Neural cell (in vitro differentiated cells): ENCODE measurements around the gene PRKAG2. TPM values are rescaled to one million over a fixed set of nuclear protein-coding genes. Genes with fewer than 3 reads are reported as not detected.

ENCODE experiments used
- H2AFZ ChIP-seq: fragments of 200-600, 300-800 bp; sonication (generic), shearing (Covaris generic); 2 replicates; pipeline ENCODE4 v1.6.0; 2014; ENCODE audit warnings: low read depth, mild to moderate bottlenecking, antibody characterized with exemption, low read length, moderate library complexity
- H3F3A ChIP-seq: fragments of 200-600 bp; shearing (Covaris generic); 2 replicates; pipeline ENCODE4 v1.6.1; 2016; ENCODE audit warnings: mild to moderate bottlenecking, moderate library complexity, mixed read lengths, antibody characterized with exemption, low read length; ENCODE audit not compliant: insufficient read depth, poor library complexity, severe bottlenecking
- H3K27ac ChIP-seq: fragments of 200-600, 300-800 bp; sonication (generic), shearing (Covaris generic); 2 replicates; pipeline ENCODE4 v1.5.1; 2014; ENCODE audit warnings: mild to moderate bottlenecking, low read length, moderate library complexity
- H3K27me3 ChIP-seq: fragments of 300-800, 200-600 bp; sonication (generic), shearing (Covaris generic); 2 replicates; pipeline ENCODE4 v1.6.0; 2014; ENCODE audit warnings: mild to moderate bottlenecking, low read depth, low read length, moderate library complexity; ENCODE audit not compliant: insufficient read depth
- H3K36me3 ChIP-seq: fragments of 300-800, 200-600 bp; sonication (generic), shearing (Covaris generic); 2 replicates; pipeline ENCODE4 v1.5.1; 2014; ENCODE audit warnings: mild to moderate bottlenecking, antibody characterized with exemption, low read length, moderate library complexity; ENCODE audit not compliant: insufficient read depth
- H3K4me2 ChIP-seq: fragments of 300-800, 200-600 bp; sonication (generic), shearing (Covaris generic); 2 replicates; pipeline ENCODE4 v1.6.0; 2014; ENCODE audit warnings: mild to moderate bottlenecking, low read length
- H3K4me3 ChIP-seq: fragments of 300-800, 200-600 bp; sonication (generic), shearing (Covaris generic); 2 replicates; pipeline ENCODE4 v1.5.1; 2014; ENCODE audit warnings: mild to moderate bottlenecking, low read length, moderate library complexity
- H3K79me2 ChIP-seq: fragments of 200-600 bp; shearing (Covaris generic); replicated peaks from 2 replicates; pipeline ENCODE4 v1.6.0; 2014; ENCODE audit warnings: mild to moderate bottlenecking, low read length, moderate library complexity; ENCODE audit not compliant: insufficient read depth
- H3K9ac ChIP-seq: fragments of 300-800, 200-600 bp; sonication (generic), shearing (Covaris generic); 2 replicates; pipeline ENCODE4 v1.6.1; 2016; ENCODE audit warnings: mild to moderate bottlenecking, low read length, mixed read lengths
- H3K9me2 ChIP-seq: fragments of 200-600 bp; shearing (Covaris generic); 2 replicates; pipeline ENCODE4 v1.6.1; 2016; ENCODE audit warnings: mild to moderate bottlenecking, low read length, mixed read lengths; ENCODE audit not compliant: insufficient read depth
- H3K9me3 ChIP-seq: fragments of 200-600, 300-800 bp; sonication (generic), shearing (Covaris generic); 2 replicates; pipeline ENCODE4 v1.6.1; 2016; ENCODE audit warnings: mild to moderate bottlenecking, mixed run types, low read length, moderate library complexity, mixed read lengths
- H4K20me1 ChIP-seq: fragments of 200-600 bp; shearing (Covaris generic); 2 replicates; pipeline ENCODE4 v1.6.1; 2016; ENCODE audit warnings: mild to moderate bottlenecking, mixed run types; ENCODE audit not compliant: insufficient read depth
- CTCF ChIP-seq: fragments of 450-650 bp; IDR thresholded peaks from 2 replicates; pipeline ENCODE4 v1.5.1; 2014; ENCODE audit warnings: antibody characterized with exemption, mild to moderate bottlenecking, moderate library complexity; ENCODE audit not compliant: poor library complexity, severe bottlenecking
- EP300 ChIP-seq: fragments of 450-650 bp; conservative IDR thresholded peaks from 2 replicates; pipeline ENCODE4 v1.6.1; 2014; ENCODE audit warnings: antibody characterized with exemption, mild to moderate bottlenecking, moderate library complexity; ENCODE audit not compliant: poor library complexity, severe bottlenecking
- EZH2 ChIP-seq: fragments of 200-600, 300-800 bp; shearing (Covaris generic), sonication (generic); IDR thresholded peaks from 2 replicates; pipeline ENCODE4 v1.6.1; 2014; ENCODE audit warnings: antibody characterized with exemption, low read length, borderline replicate concordance, mild to moderate bottlenecking; ENCODE audit not compliant: insufficient read depth, poor library complexity, severe bottlenecking
- MXI1 ChIP-seq: fragments of 450-650 bp; conservative IDR thresholded peaks from 2 replicates; pipeline ENCODE4 v1.6.1; 2014; ENCODE audit warnings: antibody characterized with exemption, mild to moderate bottlenecking; ENCODE audit not compliant: poor library complexity, severe bottlenecking
- POLR2AphosphoS5 ChIP-seq: IDR thresholded peaks from 2 replicates; pipeline ENCODE4 v1.6.1; 2012
- RAD21 ChIP-seq: fragments of 450-650 bp; conservative IDR thresholded peaks from 2 replicates; pipeline ENCODE4 v1.6.1; 2014; ENCODE audit warnings: antibody characterized with exemption, mild to moderate bottlenecking, moderate library complexity
- REST ChIP-seq: IDR thresholded peaks from 2 replicates; pipeline ENCODE4 v1.6.1; 2012; ENCODE audit warnings: borderline replicate concordance
- SMC3 ChIP-seq: fragments of 450-650 bp; conservative IDR thresholded peaks from 2 replicates; pipeline ENCODE4 v1.6.1; 2014; ENCODE audit warnings: antibody characterized with exemption, mild to moderate bottlenecking, moderate library complexity; ENCODE audit not compliant: poor library complexity
- TAF1 ChIP-seq: IDR thresholded peaks from 2 replicates; pipeline ENCODE4 v1.6.1; 2012; ENCODE audit warnings: low read depth
- polyA plus RNA-seq: library from polyadenylated mRNA; depleted of rRNA; stranded (reverse); fragments of >200 nt; gene quantifications from 2 replicates; pipeline ENCODE4 v1.2.3, GENCODE V29; 2014

Gene PRKAG2
- polyA plus RNA-seq, 1 donor from 2014 or later = 22.9 TPM

GRCh38 chr7:151681726-151682125 is 195.2 kb downstream of the PRKAG2 start:
- Histone ChIP-seq H3K27me3 (no peaks in the 10 kb centered on the region), H3F3A (no peaks in the 10 kb centered on the region), H3K79me2 (no peaks in the 10 kb centered on the region), H3K9me3 (no peaks in the 10 kb centered on the region), H2AFZ (no peak overlapping the region), H3K9ac (no peak overlapping the region), H3K4me2 (no peak overlapping the region), H3K36me3 (no peaks in the 10 kb centered on the region), H3K4me3 (no peak overlapping the region), H3K27ac (no peak overlapping the region), H4K20me1 (no peaks in the 10 kb centered on the region), H3K9me2 (no peaks in the 10 kb centered on the region)
- TF ChIP-seq RAD21 = no peak
- no peak for TF ChIP-seq EZH2
- no peak for TF ChIP-seq TAF1
- no peak for TF ChIP-seq EP300
- no peak for TF ChIP-seq POLR2AphosphoS5
- TF ChIP-seq CTCF = no peak
- no peak for TF ChIP-seq MXI1
- no peak for TF ChIP-seq REST
- no peak for TF ChIP-seq SMC3

- Histone ChIP-seq H3K79me2 (no peaks in the 10 kb centered on the region), H3K27me3 (no peaks in the 10 kb centered on the region), H3K9me3 (no peaks in the 10 kb centered on the region), H3K27ac (no peak overlapping the region), H2AFZ (no peak overlapping the region), H4K20me1 (no peaks in the 10 kb centered on the region), H3K36me3 (no peaks in the 10 kb centered on the region), H3K9ac (no peak overlapping the region), H3K9me2 (no peaks in the 10 kb centered on the region), H3K4me3 (no peak overlapping the region), H3K4me2 (no peak overlapping the region), H3F3A (no peaks in the 10 kb centered on the region)
- TF ChIP-seq TAF1 (no peak), EP300 (no peak), POLR2AphosphoS5 (no peak), MXI1 (no peak), EZH2 (no peak)
These were observed 196.1 kb downstream of the PRKAG2 start for GRCh38 chr7:151680810-151681209.
